GM19193 (cell line): ENCODE measurements around the gene RCN1.

Experiments used
- POLR2A ChIP-seq: IDR thresholded peaks from 4 replicates; pipeline ENCODE4 v1.6.1; 2011; ENCODE audit not compliant: insufficient read depth, insufficient read length; ENCODE audit errors: extremely low read depth

Gene RCN1

GRCh38 chr11:32069361-32070058, 21.4 kb upstream of the RCN1 start:
- no peak for TF ChIP-seq POLR2A

GRCh38 chr11:32070692-32071091, 20.2 kb upstream of the RCN1 start:
- no peak for TF ChIP-seq POLR2A

- TF ChIP-seq POLR2A, result no peak
These were observed 19.1 kb upstream of the RCN1 start for GRCh38 chr11:32071811-32072210.

- no peak for TF ChIP-seq POLR2A
These were observed 17.8 kb upstream of the RCN1 start for GRCh38 chr11:32072872-32073643.

- no peak for TF ChIP-seq POLR2A
These were observed 17.2 kb upstream of the RCN1 start for GRCh38 chr11:32073644-32074026.

- TF ChIP-seq POLR2A, result no peak
These were observed 11.3 kb upstream of the RCN1 start for GRCh38 chr11:32079553-32079952.

- no peak for TF ChIP-seq POLR2A
These were observed 10.4 kb upstream of the RCN1 start for GRCh38 chr11:32080361-32080980.

GRCh38 chr11:32081129-32081641, 9.7 kb upstream of the RCN1 start:
- TF ChIP-seq POLR2A, result no peak

GRCh38 chr11:32081901-32082300, 9.0 kb upstream of the RCN1 start:
- TF ChIP-seq POLR2A, result no peak

GRCh38 chr11:32082346-32082986, 8.4 kb upstream of the RCN1 start:
- no peak for TF ChIP-seq POLR2A

- no peak for TF ChIP-seq POLR2A
These were observed 3.3 kb upstream of the RCN1 start for GRCh38 chr11:32087597-32087996.

GRCh38 chr11:32088117-32088941, 2.5 kb upstream of the RCN1 start:
- TF ChIP-seq POLR2A, result no peak

GRCh38 chr11:32092581-32093170, 1.8 kb downstream of the RCN1 start:
- TF ChIP-seq POLR2A, result no peak

GRCh38 chr11:32094923-32095322, 4.0 kb downstream of the RCN1 start:
- TF ChIP-seq POLR2A, result no peak
